HG03558 (cell line): ENCODE measurements around the gene PLA2G4D.

Experiments
- ATAC-seq: cut with Tn5 transposase; IDR thresholded peaks from one replicate; pipeline ENCODE4 v1.9.1; 2021; ENCODE audit warnings: moderate number of reproducible peaks; ENCODE audit not compliant: unreplicated experiment; ENCODE audit errors: extremely low read depth

PLA2G4D gene

GRCh38 chr15:42094512-42094963, at the start of gene PLA2G4D:
Gene PLA2G4D (minus strand): TSS chr15:42094562. CDS start chr15:42094459, 103 bp downstream.
- ATAC-seq, result no peak

GRCh38 chr15:42143356-42143755, 49.0 kb upstream of the PLA2G4D start:
- ATAC-seq, result no peak

GRCh38 chr15:42141795-42142667, 47.7 kb upstream of the PLA2G4D start:
- ATAC-seq, result no peak

GRCh38 chr15:42141246-42141645, 46.9 kb upstream of the PLA2G4D start:
- ATAC-seq, result no peak

GRCh38 chr15:42140383-42141070, 46.2 kb upstream of the PLA2G4D start:
- no peak for ATAC-seq

GRCh38 chr15:42139596-42139995, 45.2 kb upstream of the PLA2G4D start:
- ATAC-seq, result no peak

- no peak for ATAC-seq
Observed at GRCh38 chr15:42138968-42139386, 44.6 kb upstream of the PLA2G4D start.

- ATAC-seq, result no peak
Observed at GRCh38 chr15:42138411-42138810, 44.0 kb upstream of the PLA2G4D start.

- no peak for ATAC-seq
Observed at GRCh38 chr15:42137461-42138261, 43.3 kb upstream of the PLA2G4D start.

- ATAC-seq, result no peak
Observed at GRCh38 chr15:42136513-42136912, 42.2 kb upstream of the PLA2G4D start.

- ATAC-seq, result no peak
Observed at GRCh38 chr15:42135351-42135750, 41.0 kb upstream of the PLA2G4D start.

GRCh38 chr15:42134617-42135245, 40.4 kb upstream of the PLA2G4D start:
- ATAC-seq, result no peak

- no peak for ATAC-seq
Observed at GRCh38 chr15:42133886-42134502, 39.6 kb upstream of the PLA2G4D start.

GRCh38 chr15:42133356-42133755, 39.0 kb upstream of the PLA2G4D start:
- no peak for ATAC-seq

- ATAC-seq, result no peak
Observed at GRCh38 chr15:42131826-42132806, 37.8 kb upstream of the PLA2G4D start.

- no peak for ATAC-seq
Observed at GRCh38 chr15:42131006-42131405, 36.6 kb upstream of the PLA2G4D start.

- ATAC-seq, result no peak
Observed at GRCh38 chr15:42130246-42130986, 36.1 kb upstream of the PLA2G4D start.

GRCh38 chr15:42129364-42129763, 35.0 kb upstream of the PLA2G4D start:
- ATAC-seq, result no peak
